CD4-positive, alpha-beta T cell treated with Interleukin-15 for 4 hours (primary cell): ENCODE measurements around the gene RREB1.

ENCODE experiments used
- DNase-seq: peaks from one replicate; pipeline ENCODE4 v3.0.0-alpha.2; 2020; ENCODE audit warnings: low spot score

The RREB1 gene

DNA sequence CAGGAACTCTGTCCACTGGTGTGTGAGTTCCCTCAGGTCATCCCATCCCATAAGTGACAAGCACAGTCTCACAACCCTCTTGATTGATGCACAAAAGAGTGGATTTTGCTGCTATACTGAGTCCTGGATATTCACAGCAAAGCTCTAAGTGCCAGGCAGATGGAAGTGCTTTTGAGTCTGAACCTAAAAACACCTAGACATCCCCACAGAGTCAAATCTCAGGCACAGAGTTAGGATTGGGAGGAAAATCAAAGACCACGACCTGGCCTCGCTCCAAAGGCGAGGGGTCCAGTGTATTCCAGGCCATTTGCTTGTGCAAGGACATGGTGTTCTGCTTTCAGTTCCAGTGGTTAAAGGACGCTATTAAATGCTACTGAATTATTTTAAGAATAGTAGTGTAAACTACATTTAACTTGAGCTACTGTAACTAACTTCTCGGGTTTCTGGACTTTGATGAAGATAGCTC lies 56.8 kb downstream of the RREB1 start:
- no peak for DNase-seq

DNA sequence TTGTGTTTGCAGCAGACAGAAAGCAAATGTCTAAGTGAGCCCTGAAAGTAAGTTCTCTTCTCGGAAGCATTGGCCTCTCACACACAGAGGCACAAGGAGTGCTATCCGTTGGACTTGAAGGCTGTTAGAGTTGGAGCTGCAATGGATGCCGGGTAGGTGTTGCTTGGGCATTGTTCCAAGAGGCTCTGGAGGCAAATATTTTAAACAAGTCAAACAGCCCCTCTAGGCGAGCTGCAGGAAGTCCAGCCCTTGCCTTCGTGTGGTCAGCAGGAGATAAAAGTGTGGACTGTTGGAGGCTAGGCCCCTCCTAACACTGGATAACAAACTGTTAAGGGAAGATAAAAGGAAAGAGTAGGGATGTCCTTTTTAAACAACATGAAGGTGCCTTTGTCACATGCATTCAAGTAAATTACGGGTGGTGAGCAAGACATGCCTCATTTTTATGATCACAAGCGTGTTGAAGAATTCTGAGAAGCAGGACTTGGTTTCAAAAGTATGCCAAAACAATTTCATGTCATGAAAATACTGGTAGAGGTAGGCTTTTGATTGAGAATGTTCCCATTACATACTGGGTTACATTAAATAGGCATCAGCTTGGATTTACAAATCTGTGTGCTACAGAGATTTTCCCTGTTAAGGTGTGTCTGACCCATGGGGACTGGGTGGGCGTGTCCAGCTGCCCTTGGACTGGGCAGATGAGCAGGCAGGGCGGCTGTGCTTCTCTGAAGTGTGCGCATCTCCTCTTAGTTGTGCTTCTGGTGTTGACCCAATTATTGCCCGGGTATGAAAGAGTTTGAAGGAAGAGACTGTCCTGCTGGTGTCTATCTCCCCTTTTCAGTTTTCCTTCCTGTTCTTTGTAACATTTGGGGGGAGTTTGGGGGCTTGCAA lies 57.5 kb downstream of the RREB1 start:
- DNase-seq: no peak

DNA sequence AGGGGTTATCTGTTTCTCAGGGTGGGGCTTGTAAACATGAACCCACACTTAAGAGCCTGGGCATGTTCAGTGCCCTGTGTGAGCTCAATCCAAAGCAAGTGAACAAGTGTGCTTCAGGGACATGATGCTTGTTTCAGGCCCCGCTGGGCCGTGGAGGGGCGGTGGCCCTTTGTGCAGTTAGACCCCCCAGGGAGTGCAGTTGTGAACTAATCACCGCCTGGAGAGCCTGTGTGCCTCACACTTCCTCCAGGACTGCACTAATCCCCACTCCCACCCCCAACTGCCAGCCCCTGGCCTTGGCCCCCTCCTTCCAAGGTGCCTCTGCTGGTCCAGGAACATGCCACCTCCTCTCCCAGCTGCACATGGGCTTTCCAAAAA lies 58.1 kb downstream of the RREB1 start:
- DNase-seq: no peak

DNA sequence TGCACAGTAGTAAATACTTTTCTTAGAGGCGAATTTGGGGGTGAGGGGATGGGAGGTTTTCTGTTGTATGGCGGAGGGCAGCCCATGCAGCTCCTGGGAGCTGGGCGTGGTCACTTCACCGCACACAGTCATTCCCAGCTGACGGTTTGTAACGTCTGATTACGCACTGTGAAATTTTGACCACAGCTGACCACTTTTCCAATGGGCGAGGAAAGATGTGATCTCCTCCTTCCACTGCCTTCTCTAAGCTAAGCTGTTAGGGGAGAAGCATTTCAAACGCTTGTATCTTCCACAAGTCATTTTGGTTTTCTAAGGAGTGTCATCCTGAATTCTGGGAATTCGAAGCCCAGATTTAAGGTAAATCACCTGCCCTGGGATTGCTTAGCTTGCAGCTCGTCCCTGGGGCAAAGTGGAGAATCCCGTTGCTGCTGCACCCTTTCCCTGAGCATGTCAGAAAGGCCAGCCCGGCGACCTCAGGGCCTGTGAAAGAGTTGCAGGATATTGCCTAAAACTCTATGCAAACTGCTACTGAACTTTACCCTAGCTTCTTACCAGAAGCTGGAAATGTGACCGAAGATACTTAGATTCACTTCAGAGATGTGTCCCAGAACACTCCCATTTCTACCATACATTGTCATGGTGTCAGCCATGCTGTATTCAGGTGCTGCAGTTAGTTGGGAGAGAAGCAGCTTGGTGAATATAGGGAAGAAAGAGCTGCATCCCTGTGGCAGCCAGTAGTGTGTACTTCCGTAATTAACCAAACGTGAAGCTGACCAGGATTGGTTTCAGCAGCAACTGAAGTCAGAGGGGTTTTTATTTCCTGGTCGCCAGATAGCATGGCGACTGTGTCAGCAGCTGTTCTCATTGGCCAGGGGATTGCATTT lies 58.9 kb downstream of the RREB1 start:
- DNase-seq: no peak

DNA sequence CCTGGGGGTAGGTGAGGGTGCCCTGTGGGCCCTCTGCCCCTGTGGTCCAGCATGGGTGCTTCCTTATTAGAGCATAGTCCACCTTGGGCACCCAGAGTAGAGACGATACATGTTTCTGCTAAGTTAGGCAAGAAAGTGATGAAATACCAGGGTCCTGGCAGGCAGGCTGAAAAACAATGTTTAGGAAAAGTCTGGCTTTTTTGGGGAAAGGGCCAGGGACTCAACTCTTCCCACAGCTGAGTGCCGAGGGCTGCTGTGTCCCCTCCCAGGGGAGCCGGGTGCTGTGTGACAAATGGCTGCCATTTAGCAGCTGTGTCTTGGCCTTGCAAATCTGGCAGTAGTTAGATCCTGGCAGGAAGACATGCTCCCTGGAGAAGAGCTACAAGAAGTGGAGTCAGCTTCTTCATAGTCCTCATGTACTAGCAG lies 61.5 kb downstream of the RREB1 start:
- no peak for DNase-seq

DNA sequence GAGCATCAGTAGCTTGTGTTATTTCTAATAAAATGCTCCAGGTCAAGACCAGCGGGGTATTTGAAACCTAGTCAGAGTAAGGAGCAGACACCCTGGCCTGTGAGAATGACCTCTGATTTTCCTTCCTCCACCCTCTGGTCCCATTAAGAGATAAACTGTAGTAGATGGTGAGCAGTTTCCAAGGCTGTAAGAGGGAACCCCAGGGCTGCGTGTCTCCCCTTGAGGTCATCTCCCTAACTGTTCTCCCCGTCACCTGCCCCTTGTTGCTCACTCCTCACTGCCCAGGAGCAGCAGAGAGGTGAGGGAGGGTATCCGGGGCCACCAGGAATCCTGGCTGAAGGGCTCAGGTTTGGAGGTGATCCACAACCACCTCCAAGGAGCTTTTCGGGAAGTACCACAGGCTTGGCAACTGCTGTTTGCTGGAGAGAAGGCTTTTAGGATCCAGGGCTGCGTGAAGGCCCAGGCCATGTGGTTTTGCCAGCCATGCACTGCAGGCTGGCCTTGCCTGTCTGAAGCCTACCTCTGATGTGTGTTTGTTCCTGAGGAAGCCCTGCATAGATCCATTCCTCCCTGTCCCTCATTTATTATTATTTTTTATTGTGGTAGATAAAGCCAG lies 62.5 kb downstream of the RREB1 start:
- no peak for DNase-seq

DNA sequence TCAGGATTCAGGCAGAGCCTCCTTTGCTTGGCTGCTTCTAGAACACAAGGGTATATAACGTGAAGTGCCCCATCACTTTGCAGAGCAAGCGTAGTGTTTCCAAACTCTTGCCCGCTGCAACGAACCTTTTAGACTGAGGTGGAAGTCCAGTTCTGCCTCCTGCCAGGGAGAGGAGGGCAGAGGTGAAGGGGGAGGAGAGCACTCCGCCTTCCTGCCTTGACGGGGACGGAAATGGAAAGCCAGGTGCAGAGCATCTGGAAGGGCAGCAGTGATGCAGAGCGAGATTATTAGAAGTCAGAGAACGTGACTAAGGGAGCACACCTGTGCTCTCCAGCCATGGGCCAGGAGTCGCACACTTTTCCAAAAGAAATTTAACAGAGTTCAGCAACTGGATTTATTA lies 63.4 kb downstream of the RREB1 start:
- no peak for DNase-seq

DNA sequence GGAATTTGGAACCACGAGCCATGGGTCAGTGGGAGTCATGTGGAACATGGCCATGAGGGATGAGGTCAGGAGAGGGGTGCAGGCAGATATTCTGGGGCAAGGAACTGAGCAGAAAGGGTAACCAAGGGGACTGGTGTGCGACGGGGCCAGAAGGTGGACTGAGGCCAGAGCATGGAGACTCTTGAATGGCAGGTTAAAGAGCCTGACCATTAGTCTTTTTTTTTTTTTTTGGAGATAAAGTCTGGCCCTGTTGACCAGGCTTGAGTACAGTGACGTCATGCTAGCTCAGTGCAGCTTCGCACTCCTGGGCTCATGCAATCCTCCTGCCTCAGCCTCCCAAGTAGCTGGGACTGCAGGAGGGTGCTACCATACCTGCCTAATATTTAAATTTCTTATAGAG lies 64.0 kb downstream of the RREB1 start:
- DNase-seq: no peak

DNA sequence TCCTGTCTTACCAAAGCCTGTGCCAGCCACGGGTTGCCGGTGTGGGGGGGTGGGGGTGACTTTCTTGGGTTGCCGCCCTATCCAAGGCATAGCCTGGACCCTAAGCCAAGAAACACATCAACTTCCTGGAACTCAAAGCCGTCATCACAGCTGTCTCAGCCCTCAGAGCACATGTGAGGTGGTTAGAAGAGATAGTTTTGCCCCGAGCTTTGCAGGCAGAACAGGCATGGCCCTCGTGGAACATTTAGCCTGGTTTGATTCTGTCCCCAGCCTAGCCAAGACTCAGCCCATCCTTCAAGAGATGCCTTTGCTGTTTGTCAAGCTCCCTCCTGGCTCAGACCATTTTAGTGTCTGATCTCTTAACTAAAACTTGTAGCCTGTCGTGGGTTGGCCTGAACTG lies 64.9 kb downstream of the RREB1 start:
- DNase-seq: no peak

DNA sequence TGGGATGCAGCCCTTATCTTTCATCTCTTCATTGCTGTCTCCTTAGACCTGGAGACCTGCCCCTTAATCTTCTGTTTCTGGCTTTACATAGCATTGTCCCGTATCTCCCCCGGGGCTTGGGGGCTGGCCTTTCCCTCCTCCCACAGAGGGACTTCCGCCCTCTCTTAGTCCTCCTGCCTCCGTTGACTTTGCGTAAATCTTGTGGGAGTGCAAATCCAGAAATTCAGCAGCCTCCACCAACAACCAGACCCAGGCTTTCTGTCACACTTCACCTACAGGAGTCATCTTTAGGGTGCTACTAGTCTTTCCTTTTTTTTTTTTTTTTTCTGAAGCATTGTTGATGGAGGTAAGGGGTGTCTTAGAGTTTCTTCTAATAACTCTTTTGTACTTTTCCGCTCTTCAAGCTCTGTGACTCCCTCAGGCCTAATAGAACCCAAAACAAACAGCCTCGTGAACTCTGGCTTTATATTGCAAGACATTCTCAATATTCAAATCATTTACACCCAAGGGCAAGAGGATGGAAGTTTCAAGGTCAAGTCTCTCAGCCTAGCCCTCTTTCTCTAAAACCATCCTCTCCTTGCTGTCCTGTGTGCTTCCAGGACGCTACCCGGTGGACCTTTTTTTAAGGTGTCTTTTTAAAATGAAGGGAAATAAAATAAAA lies 66.2 kb downstream of the RREB1 start:
- DNase-seq: no peak

DNA sequence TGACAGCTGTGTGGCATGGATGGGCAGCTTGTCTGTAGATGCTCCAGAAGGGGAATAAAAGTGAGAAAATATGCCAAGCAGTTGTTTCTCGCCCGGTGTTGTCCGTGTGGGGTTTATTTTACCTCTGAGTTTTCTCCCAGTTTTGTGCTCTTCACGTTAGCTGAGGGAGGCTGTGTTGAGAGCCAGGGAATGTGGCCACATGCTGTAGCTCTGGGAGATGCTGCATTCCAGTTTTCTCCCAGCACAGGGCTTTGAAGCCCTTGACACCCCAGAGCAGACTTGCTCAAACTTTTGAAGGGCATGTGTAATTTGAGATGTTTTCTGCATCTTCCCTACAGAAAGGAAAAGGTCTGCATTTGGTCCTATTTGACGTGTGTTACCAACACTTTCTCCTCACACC lies 67.7 kb downstream of the RREB1 start:
- DNase-seq: no peak

DNA sequence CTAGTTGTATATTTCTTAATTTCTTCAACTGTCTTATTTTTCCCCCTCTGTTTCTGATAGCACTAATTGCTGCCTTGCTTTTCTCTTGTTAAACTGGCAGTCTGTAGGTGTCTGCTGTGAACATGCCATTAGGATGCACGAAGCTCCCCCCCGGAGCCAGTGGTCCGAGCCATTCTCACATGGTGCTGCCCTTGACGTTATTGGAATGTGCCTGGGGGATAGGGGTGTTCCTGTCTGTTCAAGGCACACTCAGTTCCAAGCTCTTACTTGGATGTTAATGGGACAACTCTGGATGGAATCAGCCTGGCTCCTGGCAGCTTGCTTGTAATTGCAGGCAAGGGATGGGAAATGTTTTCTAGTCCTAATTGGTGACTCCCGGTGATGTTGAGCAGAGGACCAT lies 68.4 kb downstream of the RREB1 start:
- no peak for DNase-seq

DNA sequence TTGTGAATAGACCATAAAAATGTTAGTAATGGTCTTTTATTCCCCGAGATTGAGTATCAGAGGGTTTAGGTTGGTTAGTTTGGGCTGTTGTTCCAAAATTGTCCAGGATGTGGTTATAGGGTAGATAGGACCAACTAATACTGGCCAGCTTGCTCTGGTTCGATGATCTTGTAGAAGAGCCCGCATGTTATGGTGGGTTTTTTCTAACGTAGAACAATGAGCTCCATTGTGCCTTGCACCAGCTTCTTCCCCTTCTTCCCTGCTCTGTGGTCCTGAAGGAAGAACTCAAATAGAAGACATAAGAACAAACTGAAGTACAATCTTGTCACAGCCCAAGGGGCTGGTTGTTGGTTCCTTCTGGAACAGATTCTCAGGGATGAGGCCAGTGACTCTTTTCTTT lies 70.5 kb downstream of the RREB1 start:
- DNase-seq: no peak

DNA sequence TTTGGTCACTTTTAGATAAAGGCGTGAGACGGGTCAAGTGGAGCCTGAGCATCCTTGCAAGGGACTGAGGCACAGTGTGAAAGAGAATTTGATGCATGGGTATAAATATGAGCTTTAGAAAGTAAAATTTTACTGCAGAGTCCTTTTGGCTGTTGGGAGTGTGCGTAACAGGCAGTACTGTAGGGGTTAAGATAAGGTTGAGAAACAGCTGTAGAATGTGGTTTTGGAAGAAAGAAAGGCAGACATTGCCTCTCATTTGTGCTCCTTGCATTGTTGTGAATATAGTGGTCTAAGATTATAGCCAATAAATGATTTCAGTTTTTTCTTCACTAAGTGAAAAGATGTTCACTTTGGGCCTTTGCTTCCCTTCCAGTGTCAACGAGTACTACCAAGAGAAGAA lies 73.0 kb downstream of the RREB1 start:
- no peak for DNase-seq

DNA sequence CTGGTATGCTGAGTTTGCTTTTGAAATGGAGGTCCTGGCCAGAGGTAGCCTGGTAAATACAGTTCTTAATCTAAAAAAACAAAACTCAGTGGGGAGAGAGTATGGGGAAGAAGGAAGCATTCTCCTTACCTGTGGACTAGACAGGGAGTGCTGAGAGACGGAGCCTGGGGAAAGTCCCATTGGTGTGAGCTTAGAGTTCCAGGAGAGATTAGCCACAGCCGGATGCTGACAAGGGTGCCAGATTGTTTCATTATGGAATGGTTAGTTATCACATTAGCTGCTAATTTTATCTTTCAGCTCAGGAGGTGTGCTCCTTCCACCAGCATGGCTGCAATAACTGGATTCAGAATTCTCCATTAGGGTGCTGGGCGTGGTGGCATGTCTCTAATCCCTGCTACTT lies 75.9 kb downstream of the RREB1 start:
- no peak for DNase-seq

DNA sequence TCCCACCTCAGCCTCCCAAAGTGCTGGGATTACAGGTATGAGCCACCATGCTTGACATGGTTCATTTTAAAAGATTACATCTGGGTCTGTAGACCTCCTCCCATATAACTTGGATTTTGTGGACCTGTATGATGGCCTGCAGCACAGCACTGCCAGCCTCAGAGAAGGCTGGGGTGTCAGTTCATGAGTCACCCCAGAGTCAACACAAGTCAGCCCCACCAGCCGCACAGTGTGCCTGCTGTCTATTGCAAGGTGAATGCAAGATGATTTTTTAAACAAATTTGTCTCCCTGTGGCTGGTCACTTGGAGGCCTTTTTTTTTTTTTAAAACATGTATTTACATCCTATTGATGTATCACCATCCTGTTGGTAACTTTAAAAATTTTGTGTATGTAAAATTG lies 76.7 kb downstream of the RREB1 start:
- DNase-seq: no peak

DNA sequence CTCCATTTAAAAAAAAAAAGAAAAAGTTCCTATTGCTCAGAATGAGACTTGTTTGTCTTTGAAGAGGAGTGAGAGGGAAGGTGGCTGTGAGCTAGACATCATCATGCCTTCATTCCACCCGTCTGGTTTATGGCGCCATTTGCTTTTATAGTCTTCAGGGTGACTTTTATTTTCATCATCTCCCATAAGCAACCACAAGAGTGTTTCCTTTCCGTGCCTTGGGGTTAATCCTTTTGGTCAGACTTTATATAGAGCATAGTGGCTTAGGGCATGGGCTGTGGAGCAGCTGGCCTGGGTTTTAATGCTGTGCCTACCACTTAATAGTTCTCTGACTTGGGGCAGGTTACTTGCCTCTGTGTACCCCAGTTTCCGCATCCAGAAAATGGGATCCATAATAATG lies 77.8 kb downstream of the RREB1 start:
- no peak for DNase-seq

DNA sequence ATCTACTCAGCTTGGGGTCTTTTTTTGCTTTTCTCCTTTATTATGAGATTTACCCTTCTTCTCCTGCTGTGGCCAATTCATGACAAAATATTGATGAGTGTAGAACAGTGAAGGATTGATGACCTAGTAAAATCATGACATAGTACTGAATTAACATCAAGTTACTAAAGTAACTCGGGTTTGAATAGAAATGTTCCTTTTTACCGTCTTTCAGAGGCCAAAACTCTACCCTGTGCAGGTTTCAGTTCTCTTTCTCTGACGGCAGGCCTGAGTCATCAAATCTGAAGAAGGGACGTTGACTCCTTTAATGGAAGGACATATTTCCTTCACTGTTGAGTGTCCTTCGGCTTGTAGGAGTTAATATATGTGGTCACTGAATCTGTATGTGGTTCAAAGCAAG lies 80.7 kb downstream of the RREB1 start:
- peak; percentile 4 for DNase-seq

DNA sequence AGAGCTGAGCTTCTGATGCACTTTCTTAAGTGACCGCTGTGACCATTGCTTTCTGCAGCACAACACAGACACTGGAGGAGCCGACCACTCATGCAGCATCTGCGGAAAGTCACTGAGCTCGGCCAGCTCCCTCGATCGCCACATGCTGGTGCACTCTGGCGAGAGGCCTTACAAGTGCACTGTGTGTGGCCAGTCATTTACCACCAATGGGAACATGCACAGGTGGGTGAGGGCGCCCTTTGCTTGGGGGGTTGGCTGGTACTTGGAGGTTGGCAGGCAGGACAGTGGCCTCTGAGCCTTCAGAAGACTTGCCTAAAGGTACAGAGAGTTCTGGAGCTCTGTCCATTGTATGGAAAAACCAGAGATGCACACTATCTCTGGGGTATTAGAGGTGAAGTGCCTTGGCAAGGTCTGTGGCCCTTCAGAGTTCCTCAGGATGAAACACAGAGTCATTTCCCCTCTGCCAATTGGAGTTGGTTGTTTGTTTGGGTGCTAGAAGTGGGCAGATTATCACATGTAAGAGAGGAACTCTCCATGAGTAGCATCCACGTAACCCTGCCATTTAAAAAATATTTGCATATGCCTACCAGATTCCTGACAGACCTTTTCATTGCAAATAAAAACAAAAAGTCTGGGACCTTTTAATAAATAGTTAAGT lies 81.5 kb downstream of the RREB1 start:
- no peak for DNase-seq

DNA sequence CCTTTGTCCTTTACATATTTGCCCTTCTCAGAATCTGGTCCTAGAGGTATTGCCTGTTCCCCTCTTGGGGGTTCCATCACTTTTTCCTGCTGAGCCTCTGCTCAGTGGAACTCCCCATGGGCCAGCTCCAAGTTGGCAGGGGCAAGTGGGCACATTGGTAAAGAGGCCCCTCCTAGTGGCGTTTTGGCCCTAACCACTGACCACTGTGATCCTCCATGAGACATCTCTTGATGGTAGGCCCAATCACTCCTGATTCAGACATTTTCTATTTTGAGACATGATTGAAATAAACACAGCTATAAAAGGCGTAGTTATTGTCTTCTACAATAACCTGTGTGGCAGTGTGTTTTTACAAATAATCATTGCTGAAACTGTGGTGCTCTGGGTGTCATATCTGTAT lies 83.0 kb downstream of the RREB1 start:
- no peak for DNase-seq

DNA sequence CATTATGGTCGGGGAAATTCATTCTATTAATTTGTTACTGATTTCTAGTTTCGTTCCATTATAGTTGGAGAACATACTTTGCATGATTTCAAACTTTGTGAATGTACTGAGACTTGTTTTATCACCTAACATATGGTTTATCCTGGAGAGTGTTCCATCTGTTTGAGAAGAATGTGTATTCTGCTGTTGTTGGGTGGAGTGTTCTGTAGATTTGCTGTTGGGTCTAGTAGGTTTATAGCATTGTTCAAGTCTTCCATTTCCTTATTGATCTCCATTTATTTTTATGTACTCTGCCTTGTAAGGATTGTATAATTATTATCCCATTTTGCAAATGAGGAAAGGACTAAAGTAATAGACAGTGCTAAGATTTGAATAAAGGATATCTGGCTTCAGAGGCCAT lies 85.4 kb downstream of the RREB1 start:
- DNase-seq: no peak

DNA sequence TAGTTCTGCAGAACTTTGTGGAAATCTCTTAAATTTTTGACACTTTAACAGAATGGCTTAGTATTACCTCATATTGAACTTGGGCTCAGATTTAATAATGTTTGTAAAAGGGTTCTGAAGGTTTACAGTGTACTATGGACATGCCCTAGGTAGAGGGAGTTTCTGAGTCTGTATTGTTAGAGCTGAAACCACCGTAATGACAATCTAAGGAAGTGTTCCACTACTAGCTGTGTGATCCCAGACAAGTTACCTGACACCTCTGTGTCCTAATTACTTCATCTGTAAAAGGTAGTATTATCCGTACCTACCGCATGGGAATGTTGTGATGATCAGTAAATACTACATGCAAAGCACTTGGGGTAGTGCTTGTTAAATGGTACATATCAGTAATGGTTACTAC lies 86.9 kb downstream of the RREB1 start:
- DNase-seq: no peak
